ENCODE data around the gene KCNE5. TPM values are rescaled to one million over a fixed set of nuclear protein-coding genes. Genes with fewer than 3 reads are reported as not detected.
A peak's percentile ranks its signal among the peaks of the same experiment; 100 is the strongest.

Gene KCNE5
- total and polyA plus RNA-seq, 10 of the 15 experiments (the other 5 are each of a cell fraction or from before 2014, with no cell fraction given) = 0.08 to 0.54 (median 0.40) TPM

- no peak for DNase-seq (ENCODE audit: low read depth, low spot score)
- no peak for FAIRE-seq
These were observed 18.7 kb upstream of the KCNE5 start for GRCh38 chrX:109643687-109644086.

More at GRCh38 chrX:109643687-109644086, 18.7 kb upstream of the KCNE5 start:
- Histone ChIP-seq H3K9ac (ENCODE audit: control insufficient read depth, insufficient read depth, low read length) (no peak overlapping the region), H3K4me1 (ENCODE audit: control insufficient read depth, insufficient read depth, low read length) (no peaks in the 10 kb centered on the region), H4K20me1 (ENCODE audit: control insufficient read depth, insufficient read depth) (no peaks in the 10 kb centered on the region), H3K36me3 (ENCODE audit: control insufficient read depth in 2 of 2, insufficient read depth in 2 of 2, low read length in 1 of 2) (no peaks in the 10 kb centered on the region; a peak in 1 of 4 replicates), H3K4me3 (no peak overlapping the region), H3K9me3 (replicated peaks; ENCODE audit: control insufficient read depth, insufficient read depth, low read length) (no peaks in the 10 kb centered on the region), H3K27me3 (replicated peaks in 1 of 2; ENCODE audit: control insufficient read depth in 2 of 2, insufficient read depth in 2 of 2, low read length in 1 of 2) (no peaks in the 10 kb centered on the region), H3K27ac (ENCODE audit: control insufficient read depth, insufficient read depth) (peak overlapping the region; percentile 6; the same call in 1 of the 2 replicates), H3K4me2 (ENCODE audit: control insufficient read depth, insufficient read depth) (0 out of 2 replicates have a peak overlapping the region, but pooled peaks have one; percentile 30), H2AFZ (ENCODE audit: control insufficient read depth, low read depth, low read length) (no peak overlapping the region), H3K79me2 (ENCODE audit: control insufficient read depth, insufficient read depth, low read length) (no peaks in the 10 kb centered on the region)
- RAD21 ChIA-PET (ENCODE audit: unreplicated experiment) = no interaction called here
- TF ChIP-seq NRF1 (conservative IDR thresholded peaks at IDR 0.05; ENCODE audit: low read depth, low read length) = no peak
- no peak for TF ChIP-seq RFX5 (IDR thresholded peaks at IDR 0.05; ENCODE audit: low read depth, low read length)
- no peak for TF ChIP-seq WRNIP1 (IDR thresholded peaks at IDR 0.05; ENCODE audit: borderline replicate concordance, low read depth, low read length)
- TF ChIP-seq JUND (IDR thresholded peaks at IDR 0.05; ENCODE audit: low read depth, low read length) = no peak
- no peak for TF ChIP-seq EGR1 (IDR thresholded peaks at IDR 0.05; ENCODE audit: borderline replicate concordance in 1 of 2, low read depth in 2 of 2, low read length in 2 of 2)
- TF ChIP-seq CEBPZ (IDR thresholded peaks at IDR 0.05; ENCODE audit: low read depth, low read length) = no peak
- TF ChIP-seq E4F1 (IDR thresholded peaks at IDR 0.05; ENCODE audit: borderline replicate concordance, partially characterized antibody) = no peak
- TF ChIP-seq POLR2AphosphoS2 (IDR thresholded peaks at IDR 0.05; ENCODE audit: low read depth, low read length) = no peak
- no peak for TF ChIP-seq MAX (IDR thresholded peaks at IDR 0.05; ENCODE audit: low read depth, low read length)
- TF ChIP-seq PAX8 (IDR thresholded peaks at IDR 0.05) = no peak
- TSS peak; percentile 29 for BruUV-seq (replicated peaks)
- CTCF ChIA-PET = interaction anchor here (0.9 to 1.8 kb wide), 4 partner anchors 9 to 213 kb away, joined by 3 to 13 read pairs (median 4); no protein-coding TSS in a partner anchor
- ATAC-seq = no peak
- WGBS (ENCODE audit: insufficient coverage, insufficient replicate concordance, low lambda C conversion rate, missing lambda C conversion rate) = 0% methylated on average over 2 of the region's 2 CpGs
- in situ Hi-C loops (cut with MboI) = no loop called here
- intact Hi-C loops (cut with micrococcal nuclease; ENCODE audit: unreplicated experiment) = no loop called here
- POLR2A ChIA-PET = no interaction called here
- SMC1A ChIA-PET (ENCODE audit: uncharacterized antibody, unreplicated experiment) = interaction anchor here (1.0 to 1.4 kb wide), 3 partner anchors 10 to 215 kb away, joined by 3 to 4 read pairs (median 3); no protein-coding TSS in a partner anchor
